ENCODE data around the gene ARHGEF1.

- TF ChIP-seq EZH2 (IDR thresholded peaks at IDR 0.05; ENCODE audit: insufficient read depth, low read length) (no peak), CTCF (IDR thresholded peaks at IDR 0.05; ENCODE audit: insufficient read depth, low read depth, low read length) (no peak)
These were observed 53.4 kb downstream of the ARHGEF1 start for GRCh38 chr19:41936416-41936850.

Data from astrocyte (in vitro differentiated cells and primary cell).